ENCODE data around the gene BTNL9. TPM values are rescaled to one million over a fixed set of nuclear protein-coding genes. Genes with fewer than 3 reads are reported as not detected.
"Not testable (repeated sequence)": the region's sequence is repeated elsewhere in the genome, so short reads cannot be mapped to it uniquely, and the experiment has no call there.

The BTNL9 gene
- under 0.01 and 0.13 TPM in 2 replicates for total RNA-seq

DNA sequence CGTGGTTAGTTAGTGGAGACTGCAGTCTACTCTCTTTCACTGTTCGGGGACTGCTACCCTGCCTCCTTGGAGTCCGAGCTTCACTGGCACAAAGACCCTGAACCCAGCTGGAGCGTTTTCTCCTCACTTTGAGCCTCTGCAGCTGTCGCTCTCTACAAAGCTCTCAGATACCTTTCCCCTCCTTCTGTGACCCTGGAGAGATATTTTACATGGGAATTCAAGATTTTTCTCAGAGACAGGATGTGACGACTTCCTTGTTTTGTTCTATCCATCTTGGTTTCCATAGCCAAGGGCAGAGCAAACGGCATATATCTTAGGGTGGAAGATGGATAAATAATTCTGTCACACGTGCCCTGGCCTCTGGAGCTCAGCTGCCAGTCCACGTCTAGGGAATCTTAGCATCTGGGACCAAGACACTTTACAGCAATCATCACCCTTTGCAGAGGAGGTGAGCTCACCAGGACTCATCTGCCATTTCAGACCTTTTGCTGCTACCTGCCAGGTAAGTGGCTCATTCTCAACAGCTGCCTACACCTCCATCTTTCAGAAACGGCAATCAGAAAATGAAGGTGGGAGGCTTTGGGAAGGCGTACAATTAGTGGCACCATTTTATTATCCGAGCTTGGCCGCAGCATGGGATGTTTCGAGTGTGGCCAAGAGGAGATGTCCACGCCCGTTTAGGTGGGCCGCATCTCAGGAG is at the start of gene BTNL9:
TSS of gene BTNL9 (plus strand) at position 336 of the 700 bp plus-strand sequence. CDS start 5,224 bp downstream, outside the sequence.
- DNase-seq (ENCODE audit: low read depth in 2 of 2): peak in 1 of 2 donors; percentile 64

DNA sequence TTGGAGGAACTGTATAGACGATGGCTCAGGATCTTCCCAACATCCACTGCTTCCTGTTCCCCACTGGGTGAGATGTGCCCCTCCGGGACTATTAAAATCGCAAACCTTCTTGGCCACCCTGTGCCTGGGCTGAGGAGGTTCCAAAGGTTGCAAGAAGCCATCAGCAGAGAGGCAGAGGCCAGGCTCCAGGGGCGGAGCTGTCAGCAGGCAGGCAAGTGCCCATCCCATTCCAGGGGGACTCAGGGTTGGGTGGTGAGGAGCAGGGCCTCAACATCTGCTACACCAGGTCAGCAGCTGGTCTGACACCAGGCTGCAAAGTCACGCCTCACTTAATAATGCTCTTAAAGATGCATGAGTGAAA is 49.2 kb upstream of the BTNL9 start:
- DNase-seq (ENCODE audit: low read depth in 2 of 2): no peak

DNA sequence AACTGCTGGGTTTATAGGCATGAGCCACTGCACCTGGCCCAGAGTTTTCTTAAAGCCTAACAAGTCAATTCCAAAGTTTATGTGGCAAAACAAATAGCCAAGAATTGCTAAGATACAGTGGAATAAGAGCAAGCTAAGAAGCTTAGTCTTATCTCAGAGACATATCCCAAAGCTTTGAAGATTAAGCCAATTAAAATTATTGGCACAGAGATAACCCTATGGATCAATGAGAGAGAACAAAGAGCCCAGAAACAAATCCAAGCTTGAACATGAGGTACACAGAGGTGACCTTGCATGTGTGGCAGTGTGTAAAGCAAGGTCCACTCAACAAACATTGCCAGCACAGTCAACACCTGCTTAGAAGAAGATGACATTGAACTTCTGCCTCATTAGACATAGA is 38.1 kb upstream of the BTNL9 start:
- DNase-seq (ENCODE audit: low read depth in 2 of 2): no peak

DNA sequence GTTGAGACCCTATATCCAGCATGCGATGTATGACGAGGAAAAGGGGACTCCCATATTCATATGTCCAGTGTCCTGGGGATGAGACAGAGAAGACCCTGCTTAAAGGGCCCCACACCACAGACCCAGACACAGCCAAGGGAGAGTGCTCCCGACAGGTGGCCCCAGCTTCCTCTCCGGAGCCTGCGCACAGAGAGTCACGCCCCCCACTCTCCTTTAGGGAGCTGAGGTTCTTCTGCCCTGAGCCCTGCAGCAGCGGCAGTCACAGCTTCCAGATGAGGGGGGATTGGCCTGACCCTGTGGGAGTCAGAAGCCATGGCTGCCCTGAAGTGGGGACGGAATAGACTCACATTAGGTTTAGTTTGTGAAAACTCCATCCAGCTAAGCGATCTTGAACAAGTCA is 34.3 kb upstream of the BTNL9 start:
- DNase-seq (ENCODE audit: low read depth in 2 of 2): no peak

DNA sequence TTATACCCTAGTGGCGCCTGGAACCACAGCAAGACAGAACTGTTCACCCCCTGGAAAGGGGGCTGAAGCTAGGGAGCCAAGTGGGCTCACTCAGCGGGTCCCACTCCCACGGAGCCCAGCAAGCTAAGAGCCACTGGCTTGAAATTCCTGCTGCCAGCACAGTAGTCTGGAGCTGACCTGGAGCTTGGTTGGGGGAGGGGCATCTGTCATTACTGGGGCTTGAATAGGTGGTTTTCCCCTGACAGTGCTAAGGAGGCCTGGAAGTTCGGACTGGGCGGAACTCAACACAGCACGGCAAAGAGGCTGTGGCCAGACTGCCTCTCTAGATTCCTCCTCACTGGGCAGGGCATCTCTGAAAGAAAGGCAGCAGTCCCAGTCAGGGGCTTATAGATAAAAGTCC is 31.9 kb upstream of the BTNL9 start:
- DNase-seq (ENCODE audit: low read depth in 2 of 2): no peak

DNA sequence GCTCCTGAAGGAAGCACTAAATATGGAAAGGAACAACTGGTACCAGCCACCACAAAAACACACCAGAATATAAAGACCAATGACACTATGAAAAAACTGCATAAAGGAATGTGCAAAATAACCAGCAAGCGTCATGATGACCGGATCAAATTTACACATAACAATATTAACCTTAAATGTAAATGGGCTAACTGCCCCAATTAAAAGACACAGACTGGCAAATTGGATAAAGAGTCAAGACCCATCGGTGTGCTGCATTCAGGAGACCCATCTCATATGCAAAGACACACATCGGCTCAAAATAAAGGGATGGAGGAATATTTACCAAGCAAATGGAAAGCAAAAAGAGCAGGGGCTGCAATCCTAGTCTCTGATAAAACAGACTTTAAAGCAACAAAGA is 30.0 kb upstream of the BTNL9 start:
- DNase-seq (ENCODE audit: low read depth in 2 of 2): not testable (repeated sequence)

DNA sequence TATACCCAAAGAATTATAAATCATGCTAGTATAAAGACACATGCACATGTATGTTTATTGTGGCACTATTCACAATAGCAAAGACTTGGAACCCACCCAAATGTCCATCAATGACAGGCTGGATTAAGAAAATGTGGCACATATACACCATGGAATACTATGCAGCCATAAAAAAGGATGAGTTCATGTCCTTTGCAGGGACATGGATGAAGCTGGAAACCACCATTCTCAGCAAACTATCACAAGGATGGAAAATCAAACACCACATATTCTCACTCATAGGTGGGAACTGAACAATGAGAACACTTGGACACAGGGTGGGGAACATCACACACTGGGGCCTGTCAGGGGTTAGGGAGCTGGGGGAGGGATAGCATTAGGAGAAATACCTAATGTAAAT is 25.4 kb upstream of the BTNL9 start:
- DNase-seq (ENCODE audit: low read depth in 2 of 2): not testable (repeated sequence)

DNA sequence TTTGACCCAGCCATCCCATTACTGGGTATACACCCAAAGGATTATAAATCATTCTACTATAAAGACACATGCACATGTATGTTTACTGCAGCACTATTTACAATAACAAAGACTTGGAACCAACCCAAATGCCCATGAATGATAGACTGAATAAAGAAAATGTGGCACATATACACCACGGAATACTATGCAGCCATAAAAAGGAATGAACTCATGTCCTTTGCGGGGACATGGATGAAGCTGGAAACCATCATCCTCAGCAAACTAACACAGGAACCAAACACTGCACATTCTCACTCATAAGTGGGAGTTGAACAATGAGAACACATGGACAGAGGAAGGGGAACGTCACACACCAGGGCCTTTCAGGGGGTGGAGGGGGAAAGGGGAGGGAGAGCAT is 22.6 kb upstream of the BTNL9 start:
- DNase-seq (ENCODE audit: low read depth in 2 of 2): not testable (repeated sequence)

DNA sequence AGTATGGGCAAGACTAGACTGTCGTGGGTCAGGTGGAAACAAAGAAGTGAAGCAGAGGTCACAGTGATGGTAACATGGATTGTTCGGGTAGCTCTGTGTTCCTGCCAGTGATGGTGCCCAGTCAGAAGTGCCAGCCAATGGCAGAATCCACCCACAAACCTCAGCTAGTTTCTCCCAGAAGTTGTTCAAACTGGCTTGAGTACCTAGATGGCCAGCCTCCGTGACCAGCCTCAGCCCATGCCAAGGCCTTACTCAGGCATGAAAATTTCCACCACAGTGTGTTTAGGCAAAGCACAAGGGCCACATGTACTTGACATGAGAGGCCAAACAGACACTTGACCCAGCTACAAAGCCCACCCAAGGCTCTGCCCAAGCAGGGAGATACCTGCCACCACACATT is 19.4 kb upstream of the BTNL9 start:
- DNase-seq (ENCODE audit: low read depth in 2 of 2): no peak

DNA sequence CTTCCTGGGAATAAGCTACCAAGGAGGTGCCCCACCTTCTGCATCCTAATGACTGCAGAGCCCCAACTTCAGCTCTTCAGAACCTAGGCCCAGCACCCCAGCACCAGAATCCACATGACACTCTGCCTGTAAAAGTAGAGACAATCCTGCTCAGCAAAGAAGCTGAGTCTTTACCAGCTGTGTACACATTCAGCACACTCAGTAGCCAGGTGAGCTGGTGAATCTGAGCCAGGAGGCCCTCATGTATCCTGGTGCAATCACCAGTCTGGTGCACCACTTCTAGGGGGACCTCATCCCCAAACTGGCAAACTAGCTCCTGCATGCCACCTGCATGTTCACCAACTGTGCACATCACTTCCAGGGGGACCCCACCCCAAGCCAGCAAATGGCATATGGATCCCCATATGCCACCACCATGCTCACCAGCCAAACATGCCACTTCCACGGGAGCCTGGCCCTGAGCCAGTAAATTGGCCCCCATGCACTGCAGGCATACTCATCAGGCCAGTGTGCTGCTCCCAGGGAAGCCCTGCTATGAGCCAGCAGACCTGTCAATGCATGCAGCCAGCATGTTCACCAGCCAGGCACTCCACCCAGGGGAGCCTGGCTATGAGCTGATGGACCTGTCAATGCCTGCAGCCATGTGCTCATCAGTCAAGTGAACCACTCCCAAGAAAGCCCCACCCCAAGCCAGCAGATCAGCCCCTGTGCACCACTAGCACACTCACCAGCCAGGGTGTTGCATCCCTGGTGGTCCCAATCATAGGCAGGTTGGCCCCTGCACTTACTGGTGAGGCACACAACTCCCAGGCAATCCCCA is 15.6 kb upstream of the BTNL9 start:
- DNase-seq (ENCODE audit: low read depth in 2 of 2): no peak

DNA sequence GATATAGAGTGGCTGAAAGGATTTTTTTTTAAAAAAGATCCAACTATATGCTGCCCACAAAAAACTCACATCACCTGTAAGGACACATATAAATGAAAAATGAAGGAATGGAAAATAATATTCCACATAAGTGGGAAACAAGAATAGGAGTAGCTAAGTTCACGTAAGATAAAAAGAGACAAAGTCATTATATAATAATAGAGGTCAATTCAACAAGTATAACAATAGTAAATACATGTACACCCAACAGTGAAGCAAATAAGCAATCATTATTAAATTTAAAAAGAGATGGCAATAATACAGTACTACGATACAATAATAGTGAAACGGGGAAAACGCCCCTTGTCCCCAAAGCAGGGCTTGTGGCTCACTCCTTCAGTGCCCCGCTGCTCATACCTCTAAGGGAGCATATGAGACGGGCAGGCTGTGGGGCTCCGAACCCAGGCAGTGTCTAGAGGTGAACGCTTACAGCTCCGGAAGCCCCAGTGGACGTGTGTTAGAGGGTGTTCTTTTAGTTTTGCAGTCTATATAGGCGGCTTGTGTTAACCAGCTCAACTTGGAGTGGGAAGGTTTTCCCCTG is 12.5 kb upstream of the BTNL9 start:
- no peak for DNase-seq (ENCODE audit: low read depth in 2 of 2)

DNA sequence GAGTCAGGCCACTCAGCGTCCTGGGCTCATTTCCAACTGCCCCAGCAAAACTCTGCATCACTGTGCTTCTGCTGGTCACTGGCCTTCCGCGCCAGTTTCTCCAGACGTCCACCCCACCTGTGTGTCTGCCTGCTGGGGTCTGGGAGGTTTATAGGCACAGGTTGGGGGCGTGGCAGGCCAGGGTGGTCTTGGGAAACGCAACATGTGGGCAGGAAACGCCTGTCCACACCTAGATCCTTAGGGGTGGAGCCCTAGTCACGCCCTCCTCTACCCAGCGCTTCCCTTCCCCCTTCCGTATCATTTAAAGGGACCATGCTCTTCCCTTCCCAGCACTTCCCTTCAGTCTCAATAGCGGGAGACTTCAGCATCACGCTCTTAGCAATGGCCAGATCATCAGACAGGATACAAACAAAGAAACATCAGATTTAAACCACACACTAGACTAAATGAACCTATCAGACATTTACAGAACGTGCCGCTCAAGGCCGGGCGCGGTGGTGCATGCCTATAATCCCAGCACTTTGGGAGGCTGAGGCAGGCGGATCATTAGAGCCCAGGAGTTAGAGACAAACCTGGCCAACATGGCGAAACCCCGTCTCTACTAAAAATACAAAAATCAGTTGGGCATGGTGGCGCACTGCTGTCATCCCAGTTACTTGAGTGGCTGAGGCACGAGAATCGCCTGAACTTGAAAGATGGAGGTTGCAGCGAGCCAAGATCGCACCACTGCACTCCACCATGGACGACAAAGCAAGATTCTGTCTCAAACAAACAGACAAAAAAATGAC is 11.8 kb upstream of the BTNL9 start:
- no peak for DNase-seq (ENCODE audit: low read depth in 2 of 2)

DNA sequence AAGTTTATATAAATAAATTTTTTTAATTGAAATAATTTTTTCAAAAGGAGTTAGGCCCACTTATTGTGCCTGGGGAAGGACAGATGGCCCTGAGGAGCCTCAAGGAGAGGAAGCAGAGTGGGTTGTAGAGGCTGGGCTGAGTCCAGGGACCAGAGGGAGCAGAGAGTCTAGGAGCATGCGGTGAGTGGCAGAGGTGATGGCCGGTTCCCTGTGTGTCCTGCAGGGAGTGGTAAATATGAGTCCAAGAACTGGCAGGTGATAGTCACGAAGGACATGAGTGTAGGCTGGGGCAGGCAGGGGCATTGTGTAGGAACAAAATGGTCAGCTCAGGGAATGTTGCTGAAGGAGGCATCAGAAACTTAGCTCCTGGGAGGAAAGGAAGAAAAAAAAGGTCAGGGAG is 8.3 kb upstream of the BTNL9 start:
- DNase-seq (ENCODE audit: low read depth in 2 of 2): no peak

DNA sequence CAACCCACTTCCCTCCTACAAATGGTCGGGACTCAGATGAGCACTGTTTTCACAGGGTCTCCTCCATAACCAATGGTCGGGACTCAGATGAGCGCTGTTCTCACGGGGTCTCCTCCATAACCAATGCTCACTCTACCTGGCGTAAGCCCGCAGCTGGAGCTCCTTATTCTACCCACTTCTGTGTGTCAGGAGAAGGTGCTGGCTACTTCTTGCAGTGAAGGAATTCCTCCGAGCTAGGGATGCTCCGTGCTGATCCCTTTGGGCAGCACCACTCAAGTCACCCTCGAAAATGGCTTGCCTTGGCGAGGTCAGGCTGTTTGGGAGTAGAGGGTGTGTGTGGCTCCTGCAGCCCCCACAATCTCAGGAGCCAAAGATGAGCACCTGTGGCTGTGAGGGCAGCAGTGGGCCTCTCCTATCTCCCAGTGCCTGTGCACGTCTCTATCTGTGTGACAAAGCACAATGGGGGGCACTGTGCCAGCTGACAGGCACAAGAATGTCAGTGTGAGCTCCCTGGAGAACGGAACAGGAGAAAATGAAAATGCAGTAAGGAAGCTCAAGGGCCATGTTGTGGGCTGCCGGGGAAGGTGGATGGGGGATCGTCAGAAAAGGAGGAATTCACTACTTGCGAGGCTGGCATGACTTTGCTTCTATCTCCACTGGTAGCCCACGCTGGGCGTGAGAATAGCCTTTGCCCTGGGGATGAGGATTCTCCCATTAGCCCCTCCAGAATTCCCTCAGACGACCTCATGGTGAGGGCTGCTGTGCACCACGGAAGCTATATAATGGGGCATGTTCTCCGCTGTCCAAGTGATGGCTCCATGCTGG is 3.9 kb upstream of the BTNL9 start:
- DNase-seq (ENCODE audit: low read depth in 2 of 2): peak in 1 of 2 donors; percentile 23

DNA sequence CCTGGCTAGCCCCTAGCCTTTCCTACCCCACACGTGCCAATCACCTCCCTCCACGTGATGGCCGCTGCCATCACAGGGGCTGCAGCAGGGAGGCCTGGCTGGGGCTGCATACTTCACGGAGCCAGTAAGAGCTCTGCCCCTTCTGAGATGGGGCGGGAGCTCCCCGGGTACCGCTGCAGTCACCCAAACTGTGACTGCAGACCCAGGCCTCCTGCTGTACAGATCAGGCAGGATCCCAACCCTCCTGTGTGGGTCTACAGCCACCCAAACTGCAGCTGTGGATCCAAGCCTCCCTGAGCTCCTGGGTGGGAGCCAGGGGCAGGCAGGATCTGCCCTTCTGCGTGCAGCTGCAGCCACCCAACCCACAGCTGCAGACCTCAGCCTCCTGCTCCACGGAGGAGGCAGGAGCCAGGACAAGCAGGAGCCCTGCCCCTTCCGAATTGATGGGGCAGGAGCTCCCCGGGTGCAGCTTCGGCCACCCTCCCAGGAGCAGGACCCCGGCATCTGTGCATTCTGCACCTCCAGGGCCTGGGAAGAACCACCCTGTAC is 3.2 kb upstream of the BTNL9 start:
- no peak for DNase-seq (ENCODE audit: low read depth in 2 of 2)

DNA sequence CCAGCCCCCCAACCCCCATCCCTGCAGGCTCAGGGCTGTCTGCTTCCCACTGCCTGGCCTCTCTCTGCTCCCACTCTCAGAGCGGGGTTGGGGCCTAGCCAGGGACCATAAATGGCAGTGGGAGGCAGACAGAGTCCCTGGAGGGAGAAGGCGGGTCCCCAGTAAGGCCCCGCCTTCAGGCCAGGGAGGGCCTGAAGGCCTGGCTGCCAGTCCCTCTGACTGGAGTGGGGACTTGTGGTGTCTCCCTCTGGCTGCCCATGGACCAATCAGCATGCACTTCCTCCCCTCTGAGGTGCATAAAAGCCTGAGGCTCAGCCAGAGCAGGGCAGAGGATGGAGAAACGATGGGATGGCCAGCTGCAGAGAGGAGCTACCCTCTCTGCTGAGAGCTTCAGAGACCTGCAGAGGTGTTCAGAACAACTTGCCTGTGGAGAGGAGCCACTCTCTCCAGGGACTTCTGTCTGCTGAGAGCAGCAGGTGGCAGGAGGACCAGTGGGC is 2.7 kb upstream of the BTNL9 start:
- no peak for DNase-seq (ENCODE audit: low read depth in 2 of 2)

DNA sequence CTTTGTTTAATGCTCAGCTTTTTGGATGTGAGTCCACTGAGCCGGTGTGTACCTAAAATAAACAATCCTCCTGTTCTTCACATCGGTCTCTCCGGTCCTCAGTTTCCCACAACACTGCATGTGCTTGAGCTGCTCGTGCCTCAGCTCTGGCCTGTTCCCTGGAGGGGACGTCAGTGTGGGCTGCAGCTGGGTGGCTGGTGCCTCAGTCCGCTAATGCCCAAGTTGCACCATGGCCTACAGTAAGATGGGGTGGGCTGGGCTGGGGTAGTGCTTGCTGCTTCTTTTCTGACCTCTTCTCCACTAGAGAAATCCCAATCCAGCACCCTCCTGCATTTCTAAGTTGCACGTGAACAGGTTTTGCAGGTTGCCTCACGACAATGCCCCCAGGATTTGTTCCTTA is 595 bp upstream of the BTNL9 start:
- DNase-seq (ENCODE audit: low read depth in 2 of 2): no peak

DNA sequence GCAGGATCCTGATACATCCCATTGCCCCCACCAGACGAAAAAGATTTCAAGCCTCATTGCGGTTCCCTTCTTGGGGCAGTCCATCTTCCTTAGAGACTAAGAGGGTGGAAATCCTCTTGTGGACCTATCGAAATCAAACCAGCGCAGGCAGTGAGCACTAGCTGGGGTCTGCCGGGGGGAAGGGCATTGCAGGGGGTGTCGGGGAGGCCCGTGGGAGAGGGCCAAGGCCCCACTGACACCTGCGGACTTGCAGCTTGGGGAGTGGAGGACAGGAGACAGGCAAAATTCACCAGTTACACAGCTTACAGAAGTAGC is 522 bp downstream of the BTNL9 start:
- DNase-seq (ENCODE audit: low read depth in 2 of 2): no peak

DNA sequence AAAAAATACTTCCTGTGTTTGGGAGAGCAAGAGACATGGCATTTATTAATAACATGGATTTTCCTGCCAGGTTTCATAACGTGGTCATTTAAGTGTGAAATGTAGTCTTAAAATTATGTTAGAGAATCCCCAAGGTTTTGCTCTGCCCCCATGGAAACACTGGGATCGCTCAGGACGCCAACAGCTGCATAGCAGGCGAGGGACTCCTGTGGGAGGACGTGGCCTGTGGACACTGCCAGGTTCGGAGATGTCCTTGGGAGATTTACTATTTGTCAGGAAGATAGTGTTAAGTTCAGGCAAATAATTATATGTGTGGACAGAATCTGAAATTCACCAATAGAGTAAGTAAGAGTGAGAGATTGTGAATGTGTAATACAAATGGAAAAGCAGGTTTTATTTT is 977 bp downstream of the BTNL9 start:
- DNase-seq (ENCODE audit: low read depth in 2 of 2): no peak

DNA sequence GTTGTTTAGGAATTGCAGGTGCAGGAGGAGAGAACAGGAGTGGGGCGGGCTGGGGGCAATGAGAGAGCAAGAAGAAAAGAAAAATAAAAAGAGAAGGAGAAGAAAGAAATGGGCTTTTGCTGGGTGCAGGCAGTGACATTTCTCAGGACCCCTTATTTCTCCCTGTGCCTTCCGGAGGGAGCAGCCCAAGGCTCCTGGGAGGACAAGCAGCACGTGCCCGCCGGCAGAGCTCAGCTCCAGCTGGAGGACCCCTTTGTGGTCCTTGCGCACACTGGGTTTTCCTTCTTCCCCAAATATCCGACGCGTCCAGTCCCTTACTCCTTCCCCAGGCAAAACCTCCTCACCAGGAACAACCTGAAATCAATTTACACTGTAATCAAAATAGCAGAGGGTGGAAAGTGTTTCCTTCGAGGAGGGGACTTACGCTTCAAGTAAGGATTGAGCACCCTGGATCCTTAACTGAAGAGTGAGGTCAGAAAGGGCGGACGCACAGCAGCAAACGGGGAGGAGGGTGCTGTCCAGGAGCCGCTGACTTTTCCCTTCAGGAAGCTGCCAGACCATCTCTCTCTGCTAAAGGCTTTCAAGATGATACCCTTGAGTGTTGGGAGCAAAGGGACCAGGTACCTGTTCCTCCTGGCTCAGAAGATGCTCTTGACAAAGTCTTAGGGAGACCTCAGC is 2.1 kb downstream of the BTNL9 start:
- no peak for DNase-seq (ENCODE audit: low read depth in 2 of 2)
